ENCODE data around the gene CDK5R1.

GRCh38 chr17:32523017-32523680, 36.4 kb downstream of the CDK5R1 start:
- no peak for TF ChIP-seq CTCF (IDR thresholded peaks at IDR 0.05)
- TF ChIP-seq EZH2 (IDR thresholded peaks at IDR 0.05; ENCODE audit: borderline replicate concordance, insufficient read depth, low read depth, low read length, poor library complexity, severe bottlenecking): no peak
